Colon (tissue), 2 donors: Measurements from ENCODE around the gene OPALIN.
"Not testable (repeated sequence)": the region's sequence is repeated elsewhere in the genome, so short reads cannot be mapped to it uniquely, and the experiment has no call there.

Source experiments
- FAIRE-seq: peaks from 2 replicates; lab custom pipeline; 2012; peaks lifted over from hg19 to GRCh38; lab: Jason Lieb, UNC
- donor health status: control.
- donor health status: control.

The OPALIN gene

DNA sequence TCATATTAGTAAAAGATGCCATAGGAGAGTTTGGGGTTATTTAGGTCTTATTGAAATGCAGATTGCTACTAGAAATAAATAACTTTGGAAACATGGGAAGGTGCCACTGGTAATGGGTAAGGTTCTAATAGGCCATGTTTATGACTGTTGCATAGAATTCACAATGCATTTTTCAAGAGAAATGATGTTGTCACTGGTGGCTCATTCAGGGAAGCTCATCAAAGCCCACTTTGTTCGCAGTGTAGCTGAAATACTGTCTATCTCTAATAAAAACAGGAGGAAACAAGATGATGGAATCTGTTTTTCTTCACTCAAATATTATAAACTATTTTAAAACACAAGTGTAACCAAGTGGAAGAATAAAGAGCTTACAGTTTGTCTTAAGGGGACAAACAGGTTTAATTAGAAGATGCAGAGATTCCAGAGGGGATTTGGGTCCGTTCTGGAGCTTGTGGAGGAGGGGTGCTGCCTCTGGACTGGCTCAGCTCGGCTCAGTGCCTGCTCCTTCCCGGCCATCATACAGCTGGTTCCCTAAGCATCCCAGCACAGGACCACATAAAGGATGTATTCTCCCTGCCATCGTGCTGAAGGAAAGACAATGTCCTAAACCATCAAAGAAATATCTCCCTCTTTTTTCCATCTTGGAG is 20.4 kb downstream of the OPALIN start:
- no peak for FAIRE-seq

DNA sequence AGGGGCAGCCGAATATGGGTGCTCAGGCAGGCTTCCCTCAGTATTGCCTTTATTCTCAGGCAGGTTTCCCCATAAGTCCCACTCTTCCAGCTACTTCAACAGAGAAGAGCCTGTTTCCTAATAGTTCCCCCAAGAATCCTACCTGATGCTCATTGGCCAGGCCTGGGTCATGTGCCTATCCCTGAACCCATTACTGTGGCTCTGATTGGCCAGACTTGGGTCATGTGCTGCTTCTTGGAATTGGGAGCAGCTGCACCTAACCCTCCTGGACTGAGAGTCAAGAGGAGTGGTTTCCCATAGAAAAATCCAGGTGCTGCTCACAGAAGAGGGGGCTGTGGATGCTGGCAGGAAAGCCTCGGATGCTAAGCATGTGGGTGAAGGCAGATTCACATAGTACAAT is 21.7 kb downstream of the OPALIN start:
- FAIRE-seq, result no peak

DNA sequence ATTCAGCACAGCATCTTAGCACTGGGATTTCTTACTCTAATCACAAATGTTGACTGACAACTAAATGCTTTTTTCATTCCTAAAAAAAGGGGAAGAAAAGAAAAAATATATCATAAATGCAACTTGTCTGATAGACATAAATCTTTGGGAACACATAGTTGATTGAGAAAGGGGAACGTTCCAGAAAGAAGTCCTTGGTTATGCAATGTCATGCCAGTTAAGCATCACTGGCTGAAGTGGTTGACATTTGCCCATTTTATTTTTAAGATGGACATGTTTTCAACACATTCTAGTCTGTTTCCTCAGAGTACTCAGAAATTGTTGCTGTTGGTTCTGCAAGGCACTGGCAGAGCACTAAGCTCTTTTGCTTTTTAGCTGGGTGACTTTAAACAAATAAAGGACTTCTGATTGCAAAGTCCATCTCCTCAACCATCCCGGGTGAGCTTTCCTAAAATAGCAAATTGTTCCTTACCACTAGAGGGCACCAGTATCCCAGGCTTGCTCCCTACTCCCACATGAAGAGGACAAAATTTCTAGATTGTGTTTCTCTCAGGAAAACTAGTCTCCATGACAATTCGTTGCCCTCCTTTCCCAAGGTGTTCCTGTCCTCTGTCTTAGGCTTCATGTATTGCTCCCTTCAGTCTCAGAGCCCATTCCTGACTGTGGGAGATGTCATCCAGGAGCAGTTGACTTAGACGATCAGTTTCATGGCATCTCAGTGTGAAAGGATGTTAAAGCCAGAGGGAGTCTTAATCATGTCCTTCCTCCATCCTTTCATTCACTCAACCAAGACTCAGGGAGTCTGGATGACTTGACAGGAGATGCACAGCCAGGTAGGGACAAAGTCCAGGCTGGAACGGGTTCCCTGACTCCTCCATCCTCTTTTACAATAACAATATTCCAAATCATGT is 23.9 kb downstream of the OPALIN start:
- FAIRE-seq, result no peak

DNA sequence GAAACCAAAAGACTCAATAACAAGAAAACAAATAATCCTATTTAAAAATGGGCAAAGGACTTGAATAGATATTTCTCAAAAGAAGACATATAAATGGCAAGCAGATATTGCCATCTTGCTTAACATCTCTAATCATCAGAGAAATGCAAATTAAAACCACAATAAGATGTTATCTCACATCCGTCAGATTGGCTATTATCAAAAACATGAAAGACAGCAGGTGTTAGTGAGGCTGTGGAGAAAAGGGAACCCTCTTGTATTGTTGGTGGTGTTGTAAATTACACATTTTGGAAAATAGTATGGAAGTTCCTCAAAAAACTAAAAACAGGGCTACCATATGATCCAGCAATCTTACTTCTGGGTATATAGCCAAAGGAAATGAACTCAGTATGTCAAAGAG is 25.7 kb downstream of the OPALIN start:
- peak; percentile 5 for FAIRE-seq

DNA sequence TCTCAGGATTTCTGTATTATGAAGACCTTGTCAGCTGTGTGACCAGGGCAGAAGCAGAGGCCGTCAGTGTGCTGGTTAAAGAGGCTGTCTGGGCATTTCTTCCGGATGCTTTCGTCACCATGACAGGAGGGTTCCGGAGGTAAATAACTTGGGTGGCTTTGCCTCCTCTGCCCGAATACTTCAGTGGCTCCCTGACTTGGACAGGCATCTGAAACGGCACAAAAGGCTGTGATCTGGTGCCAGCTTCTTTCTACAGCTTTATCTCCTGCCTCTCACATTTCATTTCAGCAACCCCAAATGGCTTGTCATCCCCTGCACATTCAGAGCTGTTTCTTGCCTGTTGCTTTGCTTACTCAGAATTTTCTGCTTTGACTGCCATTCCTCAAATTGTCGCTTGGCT is 31.3 kb downstream of the OPALIN start:
- no peak for FAIRE-seq

DNA sequence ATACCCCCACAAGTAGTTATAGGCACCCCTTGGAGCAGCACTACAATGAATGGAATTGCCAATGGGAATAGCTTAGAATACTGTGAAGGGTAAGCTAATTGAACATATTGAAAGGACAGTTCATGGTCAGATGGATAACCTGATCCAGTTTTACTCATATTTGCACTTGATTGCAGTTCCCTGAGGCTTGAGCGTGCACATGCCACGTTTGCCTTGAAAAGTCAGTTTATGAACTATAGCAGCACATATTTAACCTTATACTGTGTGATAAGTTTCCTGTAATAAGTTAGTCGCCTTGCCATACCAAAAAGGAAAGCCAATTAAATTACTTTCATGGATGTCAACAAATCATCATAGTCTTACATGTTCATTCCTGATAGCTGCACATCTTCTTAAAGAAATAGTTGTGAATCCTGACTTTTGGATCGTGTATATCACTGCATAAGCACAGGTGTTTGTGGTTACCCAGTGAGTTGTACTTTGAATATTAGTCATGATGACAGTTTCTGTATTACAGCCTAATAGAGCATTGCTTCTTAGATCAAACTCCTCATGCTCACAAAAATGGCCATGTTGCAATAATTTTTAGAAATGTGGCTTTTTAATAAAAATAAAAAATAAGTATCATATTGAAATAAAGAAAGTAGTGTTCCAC is 33.0 kb downstream of the OPALIN start:
- FAIRE-seq, result no peak

DNA sequence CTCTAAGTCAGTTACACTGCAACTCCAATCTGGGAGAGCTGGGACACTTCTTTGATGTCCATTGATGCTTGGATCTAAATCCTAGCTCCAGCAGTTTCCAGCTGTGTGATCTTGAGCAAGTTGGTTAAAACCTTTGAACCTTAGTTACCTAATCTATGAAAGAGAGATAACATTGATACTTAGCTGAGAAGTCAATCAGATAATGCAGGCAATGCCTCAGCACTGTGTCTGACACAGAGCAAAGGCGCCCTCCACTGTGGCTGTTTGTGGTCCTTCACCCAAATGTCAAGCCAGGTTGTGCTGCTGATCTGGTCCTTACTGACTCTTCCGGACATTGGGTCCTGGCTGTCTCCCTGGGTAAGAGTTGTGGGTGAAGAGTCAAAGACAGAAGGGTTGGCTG is 34.4 kb downstream of the OPALIN start:
- no peak for FAIRE-seq

DNA sequence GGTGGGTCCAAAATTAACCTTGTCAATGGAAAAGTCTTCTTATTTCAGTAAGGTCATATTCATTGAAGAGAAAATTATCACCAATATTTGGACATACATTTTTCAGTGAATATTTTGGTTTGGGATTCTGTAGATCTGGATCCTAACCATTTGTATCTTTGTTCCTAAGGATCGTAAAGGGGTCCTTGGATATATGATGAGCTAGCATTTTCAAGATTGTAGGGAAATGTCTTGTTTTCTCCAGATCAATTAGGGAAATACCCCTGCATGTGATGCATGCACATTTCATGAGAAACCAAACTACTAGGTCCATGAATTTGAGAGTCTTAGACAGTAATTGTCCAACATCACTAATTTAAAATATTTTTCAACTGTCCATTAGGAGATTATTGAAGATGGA is 36.5 kb downstream of the OPALIN start:
- FAIRE-seq, result no peak

DNA sequence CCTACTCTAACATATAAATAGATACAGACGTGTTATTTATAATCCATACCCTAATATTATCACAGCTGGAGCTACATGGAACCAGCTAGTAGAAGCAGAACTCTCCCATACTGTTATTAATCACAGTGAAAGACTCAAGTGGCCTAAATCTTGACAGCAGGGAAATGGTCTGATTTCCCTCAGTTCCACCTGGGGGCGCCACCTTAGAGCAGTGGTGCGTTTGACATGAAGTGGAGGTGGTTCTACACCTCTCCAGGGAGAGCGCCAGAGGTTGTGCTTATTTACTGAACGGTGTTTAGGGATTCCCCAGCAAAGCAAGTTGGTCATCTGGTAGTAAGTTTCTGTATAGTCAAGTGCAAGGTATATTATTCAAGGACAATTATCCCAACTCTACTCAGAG is 37.0 kb downstream of the OPALIN start:
- FAIRE-seq, result no peak

DNA sequence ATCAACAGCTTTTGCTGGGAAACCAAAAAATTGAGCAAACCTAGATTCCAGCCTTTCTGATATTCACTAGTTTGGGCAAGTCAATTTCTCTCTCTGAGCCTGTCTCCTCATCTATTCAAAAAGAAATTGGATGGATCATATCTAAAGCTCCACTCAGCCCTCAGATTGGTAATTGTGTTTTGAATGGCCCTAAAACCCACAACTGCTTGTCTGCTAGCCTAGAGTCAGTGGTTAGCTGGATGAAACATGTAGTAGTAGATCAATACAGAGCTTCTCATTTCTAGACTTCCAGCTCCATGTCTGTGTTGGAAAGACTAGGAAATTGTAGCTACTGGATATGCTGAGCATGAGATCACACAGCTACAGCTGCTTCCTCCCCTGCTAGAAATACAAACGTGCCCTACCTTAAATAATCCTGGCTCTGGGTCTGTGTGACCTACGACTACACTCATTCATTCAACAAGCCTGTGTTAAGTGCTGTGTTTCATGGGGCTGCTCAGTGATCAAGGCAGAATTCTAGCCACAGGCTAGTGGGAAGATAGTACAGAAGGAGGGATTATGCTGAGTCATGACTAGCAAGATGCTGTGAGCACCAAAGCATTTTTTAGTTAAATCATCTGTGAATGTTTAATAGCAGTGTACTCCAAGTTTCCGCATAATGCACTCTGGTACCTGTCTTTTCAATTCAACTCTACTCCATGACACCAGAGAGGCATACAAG is 38.9 kb downstream of the OPALIN start:
- no peak for FAIRE-seq

DNA sequence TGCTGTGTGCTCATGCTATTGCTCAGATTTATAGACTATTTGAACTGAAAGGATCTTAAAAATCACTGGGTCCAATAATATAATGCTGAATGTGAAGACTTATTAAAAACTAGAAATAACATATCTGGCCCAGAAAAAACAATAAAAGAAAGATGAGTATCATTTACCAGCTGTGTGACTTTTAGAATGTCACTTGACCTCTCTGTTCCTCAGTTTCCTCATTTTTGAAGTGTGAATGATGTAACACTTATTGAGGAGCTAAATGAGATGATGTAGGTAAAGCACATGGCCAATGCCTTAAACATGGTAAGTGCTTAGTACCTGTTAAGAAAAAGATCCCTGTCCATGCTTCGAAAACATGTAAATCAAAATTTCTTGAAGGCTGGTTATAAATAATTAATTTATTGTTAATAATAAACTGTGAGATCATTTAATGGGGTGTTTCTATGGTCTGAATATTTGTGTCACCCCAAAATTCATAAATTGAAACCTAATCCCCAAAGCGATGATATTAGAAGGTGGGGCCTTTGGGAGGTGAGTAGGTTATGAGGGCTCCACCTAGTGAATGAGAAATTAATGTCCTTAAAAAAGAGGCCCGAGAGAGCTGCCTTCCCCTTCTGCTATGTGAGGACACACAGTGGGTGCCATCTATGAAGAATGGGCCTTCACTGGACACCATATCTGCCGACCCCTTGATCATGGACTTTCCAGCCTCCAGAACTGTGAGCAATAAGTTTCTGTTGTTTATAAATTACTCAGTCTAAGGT is 41.6 kb downstream of the OPALIN start:
- no peak for FAIRE-seq

DNA sequence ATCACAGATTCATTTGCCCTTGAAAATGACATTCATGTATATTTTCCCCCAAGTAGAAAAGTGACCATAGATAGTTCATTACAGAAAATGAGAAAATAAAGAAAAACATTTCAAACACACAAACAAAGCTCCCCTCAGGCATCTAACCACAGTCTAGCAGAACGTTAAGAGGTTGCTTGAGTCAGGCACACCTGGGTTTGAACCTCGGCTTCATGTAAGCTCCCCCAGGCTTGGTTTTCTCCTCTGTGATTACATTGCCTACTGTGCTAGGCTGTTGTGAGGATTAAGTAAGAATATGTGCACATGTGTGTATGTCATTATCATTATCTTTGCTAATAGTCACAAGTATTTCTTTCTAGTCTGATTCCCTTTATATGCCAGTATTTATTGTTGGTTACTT is 45.5 kb downstream of the OPALIN start:
- FAIRE-seq, result no peak

DNA sequence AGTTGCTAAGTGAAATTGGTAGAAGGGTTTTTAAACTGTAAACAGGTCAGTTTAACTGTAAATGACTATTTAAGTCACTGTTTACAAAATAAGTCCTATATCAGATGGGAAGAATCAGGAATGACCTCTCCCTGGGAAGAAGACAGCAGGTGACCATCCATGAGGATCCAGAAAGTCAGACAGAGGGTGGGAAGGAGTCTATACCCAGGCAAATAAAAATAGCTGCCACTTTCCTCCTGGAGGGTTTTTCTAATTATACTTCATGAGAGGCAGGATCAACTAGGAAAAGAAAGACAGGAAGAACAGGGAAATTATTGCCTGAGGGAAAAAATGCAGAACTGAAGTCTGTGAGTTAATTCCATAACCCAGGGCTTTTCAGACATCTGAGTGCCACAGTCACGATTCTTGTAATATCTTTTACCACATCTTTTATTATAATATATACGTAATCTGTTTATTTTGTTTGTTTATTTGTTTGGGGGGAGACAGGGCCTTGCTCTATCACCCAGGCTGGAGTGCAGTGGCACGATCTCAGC is 47.6 kb downstream of the OPALIN start:
- no peak for FAIRE-seq

DNA sequence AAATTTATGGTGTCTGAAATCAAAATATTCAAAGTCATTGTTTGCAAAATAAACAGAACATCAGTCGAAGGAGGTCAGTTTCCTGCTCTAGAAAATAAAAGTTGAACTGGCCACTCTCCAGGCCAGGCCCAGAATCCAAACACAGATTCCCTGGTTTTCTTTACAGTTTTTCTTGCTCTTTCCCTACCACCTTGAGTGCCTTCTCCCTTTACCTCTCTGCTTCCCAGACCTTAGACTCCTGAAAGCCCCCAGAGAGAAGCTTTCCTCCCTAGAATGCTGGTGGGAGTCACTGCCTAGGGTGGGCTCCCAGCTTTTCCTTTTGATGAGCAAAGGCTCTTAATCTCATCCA is 48.5 kb downstream of the OPALIN start:
- FAIRE-seq, result no peak

DNA sequence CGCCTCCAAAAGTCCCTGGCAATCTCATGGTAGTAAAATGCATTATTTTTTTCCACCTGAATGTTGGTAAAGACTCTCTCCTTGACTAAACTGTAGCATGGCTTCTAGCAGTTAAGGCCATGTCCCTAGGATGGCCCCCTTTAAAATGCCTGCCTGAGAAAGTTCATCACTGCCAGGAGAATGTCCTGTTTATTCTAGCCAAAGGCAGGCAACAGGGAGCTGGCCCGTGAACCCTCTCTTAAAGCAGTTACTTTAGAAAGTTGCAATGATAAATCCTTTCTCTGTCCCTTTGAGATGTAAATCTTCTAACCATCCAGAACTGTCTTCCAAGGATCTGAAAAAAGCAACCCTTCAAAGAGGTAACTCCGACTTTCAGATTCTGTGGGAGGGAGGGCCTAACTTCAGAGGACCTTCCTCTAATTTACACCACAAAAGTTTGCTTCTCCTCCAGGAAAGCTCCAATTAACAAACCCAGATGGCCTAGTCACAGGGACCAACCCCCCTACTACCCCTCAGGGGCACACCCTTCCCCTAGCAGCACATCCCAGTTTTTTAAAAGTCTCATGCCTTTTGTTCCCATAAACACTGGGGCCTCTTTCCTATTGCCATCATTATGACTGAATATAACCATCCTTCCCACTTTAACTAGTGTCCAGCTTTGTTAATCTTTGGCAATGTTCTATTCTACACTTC is 49.0 kb downstream of the OPALIN start:
- no peak for FAIRE-seq

DNA sequence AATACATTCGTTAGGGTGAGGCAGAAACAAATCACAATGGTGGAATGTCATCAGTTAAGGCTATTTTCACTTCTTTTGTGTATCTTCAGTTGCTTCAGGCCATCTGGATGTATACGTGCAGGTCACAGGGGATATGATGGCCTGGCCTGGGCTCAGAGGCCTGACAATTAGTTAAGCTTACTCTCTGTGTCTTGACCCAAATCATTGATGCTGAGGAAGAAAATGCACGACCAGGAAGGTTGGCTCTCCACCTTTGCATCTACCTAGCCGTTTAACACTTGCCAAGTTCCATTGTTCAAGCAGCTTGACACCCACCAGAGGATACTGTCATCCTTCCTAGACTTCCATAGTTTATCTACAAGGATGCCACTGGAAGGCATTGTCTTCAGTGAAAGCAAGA is 49.9 kb downstream of the OPALIN start:
- FAIRE-seq, result not testable (repeated sequence)

DNA sequence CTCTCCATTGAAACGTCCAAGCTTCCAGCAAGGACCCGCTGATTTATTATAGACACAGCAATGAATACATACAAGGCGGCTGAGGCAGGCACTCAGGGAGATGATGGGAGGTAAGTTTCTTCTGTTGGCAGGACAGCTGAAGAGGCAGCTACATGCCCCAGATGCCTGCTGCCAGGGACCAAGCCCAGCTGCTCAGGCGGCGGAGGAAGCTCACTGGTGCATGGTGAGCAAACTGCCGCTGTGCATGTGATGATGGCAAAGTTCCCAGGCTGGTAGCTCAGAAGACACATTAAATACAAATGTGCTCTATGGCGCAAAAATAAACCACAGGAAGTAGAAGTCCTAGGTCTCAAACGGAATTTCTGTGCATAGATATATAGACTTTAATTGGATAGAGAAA is 52.3 kb downstream of the OPALIN start:
- no peak for FAIRE-seq

DNA sequence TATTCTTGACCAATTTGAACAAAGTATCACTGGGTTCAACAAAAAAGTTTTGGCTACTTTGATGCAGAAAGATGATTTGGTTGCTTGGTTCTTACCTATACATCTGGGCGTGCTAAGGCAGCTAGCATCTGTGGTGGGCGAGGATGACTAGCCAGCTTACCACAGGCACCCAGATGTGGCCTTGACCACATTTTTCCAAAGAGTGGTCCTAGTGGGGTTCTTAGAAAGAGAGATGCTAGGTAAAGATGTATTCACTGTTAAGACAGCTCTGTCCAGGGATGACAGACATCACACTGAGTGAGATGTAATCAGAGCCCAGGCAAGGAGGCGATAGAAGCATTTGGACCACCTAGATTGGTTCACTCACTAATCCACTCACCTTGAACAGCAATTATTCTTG is 53.8 kb downstream of the OPALIN start:
- no peak for FAIRE-seq

DNA sequence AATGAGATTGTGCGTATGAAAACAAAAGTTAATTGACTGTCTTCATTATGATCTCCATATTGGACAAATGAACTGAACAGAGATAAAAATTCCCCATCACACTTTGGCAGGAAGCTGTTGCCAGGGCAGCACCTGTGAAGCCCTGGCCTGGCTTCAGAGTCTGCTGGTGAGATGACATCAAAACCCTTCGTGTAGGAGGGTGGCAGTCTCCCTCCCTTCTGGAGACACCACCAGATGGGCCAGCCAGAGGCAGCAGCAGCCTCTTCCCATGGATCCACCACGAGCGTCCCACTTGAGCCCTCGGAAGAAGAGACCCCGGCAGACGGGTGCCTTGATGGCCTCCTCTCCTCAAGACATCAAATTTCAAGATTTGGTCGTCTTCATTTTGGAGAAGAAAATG is 54.6 kb downstream of the OPALIN start, which contains the start of gene DNTT:
DNTT (plus strand) TSS at position 205 of the 400 bp plus-strand sequence; CDS start at position 269, 64 bp downstream.
- no peak for FAIRE-seq

DNA sequence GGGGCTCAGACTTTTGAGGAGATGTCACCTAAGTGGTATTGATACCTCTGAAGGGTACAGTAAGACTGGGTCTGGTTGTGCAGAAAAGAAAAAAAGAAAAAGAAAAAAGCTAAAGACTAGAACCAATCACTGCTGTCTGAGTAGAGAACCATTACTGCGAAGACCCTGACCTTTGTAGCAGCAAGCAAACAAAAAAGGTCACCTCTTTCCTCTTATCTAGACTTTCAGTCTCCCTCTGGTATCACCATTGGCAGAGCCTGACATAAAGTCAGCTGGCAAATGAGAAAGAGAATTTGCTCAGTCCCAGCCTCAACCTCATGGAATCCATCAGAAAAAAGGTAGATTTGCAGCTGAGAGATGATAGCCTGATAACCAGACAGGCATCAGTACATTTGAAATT is 57.2 kb downstream of the OPALIN start:
- no peak for FAIRE-seq

DNA sequence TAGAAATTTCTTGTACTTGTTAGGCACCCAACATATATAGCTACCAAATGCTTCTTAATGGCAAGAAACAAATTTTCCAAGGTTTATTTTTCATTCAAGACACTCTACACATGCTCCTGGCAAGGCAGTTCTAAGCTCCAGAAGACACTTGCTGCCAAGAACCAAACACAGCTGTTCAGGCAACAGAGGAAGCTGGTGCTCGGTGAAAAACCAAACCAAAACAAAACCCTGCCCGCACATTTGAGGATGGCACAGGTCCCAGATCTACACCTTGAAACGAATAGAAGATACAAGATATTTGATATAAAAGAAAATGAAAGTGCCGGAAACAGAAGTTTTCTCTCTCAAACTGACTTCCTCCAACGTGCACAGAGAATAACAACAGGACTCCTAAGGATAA is 59.4 kb downstream of the OPALIN start:
- no peak for FAIRE-seq
